ENCODE data around the gene RGL1.

The RGL1 gene

GRCh38 chr1:183840140-183840539 lies 35.2 kb downstream of the RGL1 start:
- Histone ChIP-seq H3K27ac (ENCODE audit: low read length) (no peak overlapping the region), H3K4me3 (ENCODE audit: low read length in 2 of 2) (no peak overlapping the region), H3K9me3 (ENCODE audit: control insufficient read depth in 2 of 2, low read length in 2 of 2) (no peaks in the 10 kb centered on the region)

DNA sequence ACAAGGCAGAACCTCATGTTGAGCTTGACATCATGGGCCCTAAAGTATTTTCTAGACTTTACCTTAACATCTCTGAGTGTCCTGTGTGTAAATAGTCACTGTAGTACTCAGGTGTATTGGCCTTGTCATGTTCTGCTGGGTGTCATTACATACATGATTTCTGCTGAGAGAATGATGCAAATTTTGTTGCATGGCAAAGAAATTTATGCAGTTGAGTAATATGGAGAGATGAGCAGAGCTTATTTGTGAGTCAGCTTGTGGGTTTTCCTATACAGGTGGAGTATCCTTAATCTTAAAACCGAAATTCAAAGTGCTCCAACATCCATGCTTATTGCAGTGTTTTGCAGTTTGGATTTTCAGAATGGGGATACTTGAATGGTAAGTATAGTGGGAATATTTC lies 36.6 kb downstream of the RGL1 start:
- Histone ChIP-seq H3K9me3 (ENCODE audit: control insufficient read depth in 2 of 2, low read length in 2 of 2) (no peaks in the 10 kb centered on the region), H3K4me1 (ENCODE audit: control insufficient read depth, insufficient read depth, low read length) (peaks cover 4% of the 10 kb centered on the region), H3K36me3 (ENCODE audit: control insufficient read depth in 2 of 2, insufficient read depth in 2 of 2, low read length in 2 of 2) (no peaks in the 10 kb centered on the region), H3K9ac (ENCODE audit: low read length in 2 of 2) (no peak overlapping the region), H3K4me3 (ENCODE audit: low read length in 2 of 2) (no peak overlapping the region), H3K27ac (ENCODE audit: low read length) (no peak overlapping the region), H3K27me3 (ENCODE audit: control insufficient read depth in 1 of 2, insufficient read depth in 2 of 2, low read length in 2 of 2) (no peaks in the 10 kb centered on the region)

More at GRCh38 chr1:183840140-183840539, 35.2 kb downstream of the RGL1 start:
- Histone ChIP-seq H3K4me1 (ENCODE audit: control insufficient read depth, insufficient read depth, low read length) (peaks cover 4% of the 10 kb centered on the region), H3K27me3 (ENCODE audit: control insufficient read depth in 1 of 2, insufficient read depth in 2 of 2, low read length in 2 of 2) (no peaks in the 10 kb centered on the region), H3K9ac (ENCODE audit: low read length in 2 of 2) (no peak overlapping the region), H3K36me3 (ENCODE audit: control insufficient read depth in 2 of 2, insufficient read depth in 2 of 2, low read length in 2 of 2) (no peaks in the 10 kb centered on the region)

- H3K27ac ChIP-seq (ENCODE audit: low read length), result peak overlapping the region; percentile 43
- H3K36me3 ChIP-seq (ENCODE audit: control insufficient read depth in 2 of 2, insufficient read depth in 2 of 2, low read length in 2 of 2), result no peaks in the 10 kb centered on the region
- H3K4me3 ChIP-seq (ENCODE audit: low read length in 2 of 2), result peak overlapping the region; percentile 47 to 61
- H3K9me3 ChIP-seq (ENCODE audit: control insufficient read depth in 2 of 2, low read length in 2 of 2), result no peaks in the 10 kb centered on the region
- peaks cover 1% of the 10 kb centered on the region for H3K4me1 ChIP-seq (ENCODE audit: control insufficient read depth, insufficient read depth, low read length)
- H3K27me3 ChIP-seq (ENCODE audit: control insufficient read depth in 1 of 2, insufficient read depth in 2 of 2, low read length in 2 of 2), result no peaks in the 10 kb centered on the region
- H3K9ac ChIP-seq (ENCODE audit: low read length in 2 of 2), result peak overlapping the region; percentile 32 to 48
Measured at GRCh38 chr1:183841950-183842794, 37.3 kb downstream of the RGL1 start.

GRCh38 chr1:183842795-183843144 lies 37.9 kb downstream of the RGL1 start:
- no peaks in the 10 kb centered on the region for H3K27me3 ChIP-seq (ENCODE audit: control insufficient read depth in 1 of 2, insufficient read depth in 2 of 2, low read length in 2 of 2)
- peak overlapping the region; percentile 43 for H3K27ac ChIP-seq (ENCODE audit: low read length)
- peak overlapping the region; percentile 47 to 61 for H3K4me3 ChIP-seq (ENCODE audit: low read length in 2 of 2)
- H3K9me3 ChIP-seq (ENCODE audit: control insufficient read depth in 2 of 2, low read length in 2 of 2), result no peaks in the 10 kb centered on the region
- H3K9ac ChIP-seq (ENCODE audit: low read length in 2 of 2), result peak overlapping the region in 1 of 2 donors; percentile 32
- H3K4me1 ChIP-seq (ENCODE audit: control insufficient read depth, insufficient read depth, low read length), result no peaks in the 10 kb centered on the region
- no peaks in the 10 kb centered on the region for H3K36me3 ChIP-seq (ENCODE audit: control insufficient read depth in 2 of 2, insufficient read depth in 2 of 2, low read length in 2 of 2)

- no peaks in the 10 kb centered on the region for H3K36me3 ChIP-seq (ENCODE audit: control insufficient read depth in 2 of 2, insufficient read depth in 2 of 2, low read length in 2 of 2)
- H3K4me1 ChIP-seq (ENCODE audit: control insufficient read depth, insufficient read depth, low read length), result no peaks in the 10 kb centered on the region
Measured at GRCh38 chr1:183844806-183845205, 39.9 kb downstream of the RGL1 start.

DNA sequence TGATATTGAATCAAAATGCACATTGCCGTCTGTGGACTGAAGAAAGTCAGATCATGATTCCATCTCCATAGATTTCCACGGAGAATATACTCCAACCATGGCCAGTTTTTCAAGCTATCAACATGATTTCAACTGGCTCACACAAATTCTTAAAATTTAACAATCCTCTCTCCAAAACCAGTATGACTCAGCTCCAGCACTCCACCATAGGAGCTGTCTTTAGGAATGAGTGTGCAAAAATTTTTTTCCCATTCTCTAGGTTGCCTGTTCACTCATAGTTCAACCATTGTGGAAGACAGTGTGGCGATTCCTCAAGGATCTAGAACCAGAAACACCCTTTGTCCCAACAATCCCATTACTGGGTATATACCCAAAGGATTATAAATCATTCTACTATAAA lies 40.8 kb downstream of the RGL1 start:
- Histone ChIP-seq H3K27ac (ENCODE audit: low read length) (no peak overlapping the region), H3K4me1 (ENCODE audit: control insufficient read depth, insufficient read depth, low read length) (no peaks in the 10 kb centered on the region), H3K27me3 (ENCODE audit: control insufficient read depth in 1 of 2, insufficient read depth in 2 of 2, low read length in 2 of 2) (no peaks in the 10 kb centered on the region), H3K36me3 (ENCODE audit: control insufficient read depth in 2 of 2, insufficient read depth in 2 of 2, low read length in 2 of 2) (no peaks in the 10 kb centered on the region), H3K4me3 (ENCODE audit: low read length in 2 of 2) (no peak overlapping the region), H3K9ac (ENCODE audit: low read length in 2 of 2) (no peak overlapping the region), H3K9me3 (ENCODE audit: control insufficient read depth in 2 of 2, low read length in 2 of 2) (no peaks in the 10 kb centered on the region)

More at GRCh38 chr1:183844806-183845205, 39.9 kb downstream of the RGL1 start:
- H3K27me3 ChIP-seq (ENCODE audit: control insufficient read depth in 1 of 2, insufficient read depth in 2 of 2, low read length in 2 of 2), result no peaks in the 10 kb centered on the region
- H3K27ac ChIP-seq (ENCODE audit: low read length), result no peak overlapping the region
- H3K4me3 ChIP-seq (ENCODE audit: low read length in 2 of 2), result no peak overlapping the region
- H3K9me3 ChIP-seq (ENCODE audit: control insufficient read depth in 2 of 2, low read length in 2 of 2), result no peaks in the 10 kb centered on the region
- no peak overlapping the region for H3K9ac ChIP-seq (ENCODE audit: low read length in 2 of 2)

GRCh38 chr1:183847641-183848040 lies 42.7 kb downstream of the RGL1 start:
- H3K4me1 ChIP-seq (ENCODE audit: control insufficient read depth, insufficient read depth, low read length), result no peaks in the 10 kb centered on the region
- H3K36me3 ChIP-seq (ENCODE audit: control insufficient read depth in 2 of 2, insufficient read depth in 2 of 2, low read length in 2 of 2), result no peaks in the 10 kb centered on the region
- H3K27ac ChIP-seq (ENCODE audit: low read length), result no peak overlapping the region
- no peaks in the 10 kb centered on the region for H3K27me3 ChIP-seq (ENCODE audit: control insufficient read depth in 1 of 2, insufficient read depth in 2 of 2, low read length in 2 of 2)
- no peaks in the 10 kb centered on the region for H3K9me3 ChIP-seq (ENCODE audit: control insufficient read depth in 2 of 2, low read length in 2 of 2)
- H3K9ac ChIP-seq (ENCODE audit: low read length in 2 of 2), result no peak overlapping the region
- H3K4me3 ChIP-seq (ENCODE audit: low read length in 2 of 2), result no peak overlapping the region

DNA sequence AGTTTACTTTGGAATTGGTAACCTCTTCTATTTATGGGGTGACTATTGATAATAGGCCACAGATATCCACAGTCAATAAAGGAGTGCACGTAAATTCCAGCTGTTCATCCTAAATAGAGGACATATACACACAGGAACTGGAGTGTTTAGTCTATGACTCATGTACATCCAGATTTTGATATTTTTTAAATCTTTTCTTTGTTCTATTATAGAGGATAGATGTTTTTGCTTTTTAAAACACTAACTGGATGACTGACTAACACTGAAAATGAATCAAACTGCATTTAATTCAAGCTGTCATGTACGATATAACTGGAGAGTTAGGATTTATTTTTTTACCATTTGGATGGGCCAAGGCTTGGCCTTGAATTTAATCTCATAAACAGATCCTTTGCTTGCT lies 45.9 kb downstream of the RGL1 start:
- H3K27ac ChIP-seq (ENCODE audit: low read length), result no peak overlapping the region
- H3K4me3 ChIP-seq (ENCODE audit: low read length in 2 of 2), result no peak overlapping the region
- no peak overlapping the region for H3K9ac ChIP-seq (ENCODE audit: low read length in 2 of 2)
- H3K4me1 ChIP-seq (ENCODE audit: control insufficient read depth, insufficient read depth, low read length), result no peaks in the 10 kb centered on the region
- no peaks in the 10 kb centered on the region for H3K36me3 ChIP-seq (ENCODE audit: control insufficient read depth in 2 of 2, insufficient read depth in 2 of 2, low read length in 2 of 2)
- no peaks in the 10 kb centered on the region for H3K27me3 ChIP-seq (ENCODE audit: control insufficient read depth in 1 of 2, insufficient read depth in 2 of 2, low read length in 2 of 2)
- no peaks in the 10 kb centered on the region for H3K9me3 ChIP-seq (ENCODE audit: control insufficient read depth in 2 of 2, low read length in 2 of 2)

DNA sequence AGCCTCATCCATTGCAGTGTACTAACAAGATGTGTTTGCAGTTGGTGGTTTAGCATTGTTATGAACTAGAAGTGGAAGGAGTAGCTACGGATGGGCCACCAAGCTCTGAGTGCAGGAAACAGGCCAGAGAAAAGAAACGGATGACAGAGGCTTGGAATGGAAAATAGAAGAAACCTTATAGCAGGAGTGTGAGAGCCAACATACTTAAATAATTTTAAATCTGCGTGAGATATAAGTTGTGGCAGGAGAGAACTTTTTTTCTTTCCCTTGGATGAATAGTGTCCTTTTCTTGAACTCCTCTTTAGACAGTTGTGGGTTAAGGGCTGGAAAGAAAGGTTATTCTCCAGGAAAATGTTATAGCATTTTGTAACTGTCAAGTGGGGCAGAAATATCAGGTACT lies 54.2 kb downstream of the RGL1 start:
- H3K4me3 ChIP-seq (ENCODE audit: low read length in 2 of 2), result no peak overlapping the region
- peaks cover 3% of the 10 kb centered on the region for H3K4me1 ChIP-seq (ENCODE audit: control insufficient read depth, insufficient read depth, low read length)
- H3K9me3 ChIP-seq (ENCODE audit: control insufficient read depth in 2 of 2, low read length in 2 of 2), result no peaks in the 10 kb centered on the region
- no peaks in the 10 kb centered on the region for H3K27me3 ChIP-seq (ENCODE audit: control insufficient read depth in 1 of 2, insufficient read depth in 2 of 2, low read length in 2 of 2)
- H3K9ac ChIP-seq (ENCODE audit: low read length in 2 of 2), result no peak overlapping the region
- H3K36me3 ChIP-seq (ENCODE audit: control insufficient read depth in 2 of 2, insufficient read depth in 2 of 2, low read length in 2 of 2), result no peaks in the 10 kb centered on the region
- H3K27ac ChIP-seq (ENCODE audit: low read length), result no peak overlapping the region

GRCh38 chr1:183859831-183860230 lies 54.9 kb downstream of the RGL1 start:
- Histone ChIP-seq H3K27me3 (ENCODE audit: control insufficient read depth in 1 of 2, insufficient read depth in 2 of 2, low read length in 2 of 2) (no peaks in the 10 kb centered on the region), H3K9me3 (ENCODE audit: control insufficient read depth in 2 of 2, low read length in 2 of 2) (no peaks in the 10 kb centered on the region), H3K27ac (ENCODE audit: low read length) (no peak overlapping the region), H3K36me3 (ENCODE audit: control insufficient read depth in 2 of 2, insufficient read depth in 2 of 2, low read length in 2 of 2) (no peaks in the 10 kb centered on the region), H3K9ac (ENCODE audit: low read length in 2 of 2) (no peak overlapping the region), H3K4me1 (ENCODE audit: control insufficient read depth, insufficient read depth, low read length) (peaks cover 3% of the 10 kb centered on the region), H3K4me3 (ENCODE audit: low read length in 2 of 2) (no peak overlapping the region)

- H3K27ac ChIP-seq (ENCODE audit: low read length), result no peak overlapping the region
- H3K4me1 ChIP-seq (ENCODE audit: control insufficient read depth, insufficient read depth, low read length), result peaks cover 2% of the 10 kb centered on the region
- H3K27me3 ChIP-seq (ENCODE audit: control insufficient read depth in 1 of 2, insufficient read depth in 2 of 2, low read length in 2 of 2), result no peaks in the 10 kb centered on the region
- H3K9ac ChIP-seq (ENCODE audit: low read length in 2 of 2), result no peak overlapping the region
- H3K4me3 ChIP-seq (ENCODE audit: low read length in 2 of 2), result no peak overlapping the region
- no peaks in the 10 kb centered on the region for H3K9me3 ChIP-seq (ENCODE audit: control insufficient read depth in 2 of 2, low read length in 2 of 2)
- peaks cover 8 to 9% of the 10 kb centered on the region in 2 donors for H3K36me3 ChIP-seq (ENCODE audit: control insufficient read depth in 2 of 2, insufficient read depth in 2 of 2, low read length in 2 of 2)
Measured at GRCh38 chr1:183862967-183863366, 58.0 kb downstream of the RGL1 start.
